H9 (cell line): Measurements from ENCODE around the gene RSBN1. TPM values are rescaled to one million over a fixed set of nuclear protein-coding genes. Genes with fewer than 3 reads are reported as not detected.

Experiments
- DNase-seq: peaks from one replicate; pipeline ENCODE4 v3.0.0-alpha.2; 2017
- H2AFZ ChIP-seq: one replicate; pipeline ENCODE4 v1.6.1; 2013; ENCODE audit warnings: mild to moderate bottlenecking, low read length, control low read depth, moderate library complexity
- H2AK5ac ChIP-seq: 2 replicates; pipeline ENCODE4 v1.6.1; 2013; ENCODE audit warnings: low read length, control low read depth, mixed read lengths; ENCODE audit not compliant: insufficient read length
- H2BK120ac ChIP-seq: one replicate; pipeline ENCODE4 v1.6.1; 2013; ENCODE audit warnings: low read depth, mild to moderate bottlenecking, low read length, control low read depth, inconsistent platforms; ENCODE audit not compliant: poor library complexity, severe bottlenecking
- H2BK12ac ChIP-seq: 2 replicates; pipeline ENCODE4 v1.6.1; 2013; ENCODE audit warnings: low read length, control low read depth, mixed read lengths, low read depth; ENCODE audit not compliant: insufficient read length
- H2BK15ac ChIP-seq: 2 replicates; pipeline ENCODE4 v1.6.1; 2013; ENCODE audit warnings: low read depth, low read length, control low read depth
- H2BK20ac ChIP-seq: one replicate; pipeline ENCODE4 v1.6.1; 2013; ENCODE audit warnings: low read depth, mild to moderate bottlenecking, low read length, control low read depth, inconsistent platforms; ENCODE audit not compliant: poor library complexity, severe bottlenecking
- H2BK5ac ChIP-seq: 2 replicates; pipeline ENCODE4 v1.6.1; 2013; ENCODE audit warnings: low read length, control low read depth, mixed read lengths; ENCODE audit not compliant: insufficient read length
- H3K14ac ChIP-seq: 2 replicates; pipeline ENCODE4 v1.6.1; 2013; ENCODE audit warnings: low read length, control low read depth; ENCODE audit not compliant: insufficient read depth
- H3K18ac ChIP-seq: 2 replicates; pipeline ENCODE4 v1.6.1; 2013; ENCODE audit warnings: low read depth, mild to moderate bottlenecking, mixed read lengths, low read length, control low read depth; ENCODE audit not compliant: insufficient read length
- H3K23ac ChIP-seq: 2 replicates; pipeline ENCODE4 v1.6.1; 2013; ENCODE audit warnings: low read length, control low read depth, mixed read lengths, low read depth; ENCODE audit not compliant: insufficient read length
- H3K23me2 ChIP-seq: 2 replicates; pipeline ENCODE4 v1.6.1; 2013; ENCODE audit warnings: low read depth, mild to moderate bottlenecking, mixed read lengths, low read length, control low read depth; ENCODE audit not compliant: insufficient read length, poor library complexity, severe bottlenecking
- H3K27ac ChIP-seq: 2 replicates; pipeline ENCODE4 v1.5.1; 2013; ENCODE audit warnings: low read length, control low read depth, mixed read lengths, low read depth; ENCODE audit not compliant: insufficient read length
- H3K27me3 ChIP-seq: 2 replicates; pipeline ENCODE4 v1.6.1; 2013; ENCODE audit warnings: low read length, control low read depth, inconsistent platforms; ENCODE audit not compliant: insufficient read depth
- H3K4ac ChIP-seq: 2 replicates; pipeline ENCODE4 v1.6.1; 2013; ENCODE audit warnings: low read depth, mild to moderate bottlenecking, control low read depth, inconsistent platforms, low read length, moderate library complexity
- H3K4me1 ChIP-seq: 2 replicates; pipeline ENCODE4 v1.6.1; 2013; ENCODE audit warnings: low read length, control low read depth, inconsistent platforms; ENCODE audit not compliant: insufficient read depth
- H3K4me2 ChIP-seq: 2 replicates; pipeline ENCODE4 v1.6.1; 2013; ENCODE audit warnings: low read length, control low read depth, mixed read lengths; ENCODE audit not compliant: insufficient read length, insufficient read depth
- H3K56ac ChIP-seq: 2 replicates; pipeline ENCODE4 v1.6.1; 2013; ENCODE audit warnings: low read depth, mild to moderate bottlenecking, mixed read lengths, low read length, control low read depth; ENCODE audit not compliant: insufficient read length
- H3K79me1 ChIP-seq: 2 replicates; pipeline ENCODE4 v1.6.1; 2013; ENCODE audit warnings: low read depth, mild to moderate bottlenecking, moderate library complexity, low read length, control low read depth, inconsistent platforms; ENCODE audit not compliant: insufficient read depth, poor library complexity, severe bottlenecking
- H3K79me2 ChIP-seq: 2 replicates; pipeline ENCODE4 v1.6.1; 2013; ENCODE audit warnings: low read length, control low read depth, inconsistent platforms; ENCODE audit not compliant: insufficient read depth
- H3K9ac ChIP-seq: 2 replicates; pipeline ENCODE4 v1.6.1; 2013; ENCODE audit warnings: low read length, control low read depth, mixed read lengths; ENCODE audit not compliant: insufficient read length; ENCODE audit errors: extremely low read depth
- H3K9me3 ChIP-seq: one replicate; pipeline ENCODE4 v1.6.1; 2013; ENCODE audit warnings: low read depth, low read length, inconsistent platforms; ENCODE audit not compliant: control insufficient read depth
- H3T11ph ChIP-seq: one replicate; pipeline ENCODE4 v1.6.1; 2013; ENCODE audit warnings: mild to moderate bottlenecking, low read length, control low read depth, inconsistent platforms
- H4K20me1 ChIP-seq: one replicate; pipeline ENCODE4 v1.6.1; 2013; ENCODE audit not compliant: control insufficient read depth, insufficient read length, insufficient read depth
- H4K5ac ChIP-seq: 2 replicates; pipeline ENCODE4 v1.6.1; 2013; ENCODE audit warnings: low read depth, mild to moderate bottlenecking, mixed read lengths, low read length, control low read depth; ENCODE audit not compliant: insufficient read length
- H4K8ac ChIP-seq: replicated peaks from 2 replicates; pipeline ENCODE4 v1.6.1; 2013; ENCODE audit warnings: low read length, control low read depth, mixed read lengths, low read depth; ENCODE audit not compliant: insufficient read length
- H4K91ac ChIP-seq: 2 replicates; pipeline ENCODE4 v1.6.1; 2013; ENCODE audit warnings: low read depth, mild to moderate bottlenecking, moderate library complexity, mixed read lengths, low read length, control low read depth; ENCODE audit not compliant: insufficient read length
- H3K27ac Mint-ChIP-seq, 3 experiments: 2 replicates in 2 of 3; 3 replicates in 1 of 3; pipeline ENCODE4 v1.8.0; 2020 to 2021; ENCODE audit warnings: mixed read lengths in 3 of 3, mild to moderate bottlenecking in 1 of 3, moderate library complexity in 1 of 3
- H3K27me3 Mint-ChIP-seq: 2 replicates; pipeline ENCODE4 v1.8.0; 2021; ENCODE audit warnings: low read depth, mild to moderate bottlenecking, moderate library complexity, mixed read lengths
- H3K36me3 Mint-ChIP-seq, 3 experiments: 2 replicates in 2 of 3; 3 replicates in 1 of 3; pipeline ENCODE4 v1.8.0; 2020 to 2021; ENCODE audit warnings: low read depth in 3 of 3, mixed read lengths in 3 of 3; ENCODE audit not compliant: insufficient read depth in 1 of 3
- H3K4me1 Mint-ChIP-seq, 2 experiments: 2 replicates each; pipeline ENCODE4 v1.8.0; 2020; ENCODE audit warnings: mixed read lengths in 2 of 2
- H3K4me3 Mint-ChIP-seq, 2 experiments: 2 replicates in 1 of 2; 3 replicates in 1 of 2; pipeline ENCODE4 v1.8.0; 2020 to 2021; ENCODE audit warnings: mild to moderate bottlenecking in 2 of 2, mixed read lengths in 2 of 2, moderate library complexity in 1 of 2
- H3K9me3 Mint-ChIP-seq, 2 experiments: 2 replicates in 1 of 2; 3 replicates in 1 of 2; pipeline ENCODE4 v1.8.0; 2020; ENCODE audit warnings: mild to moderate bottlenecking in 2 of 2, mixed read lengths in 2 of 2, moderate library complexity in 1 of 2
- CTCF ChIP-seq: fragments of 200-600 bp; sonication (generic); conservative IDR thresholded peaks from 3 replicates; pipeline ENCODE4 v1.8.0; 2021; ENCODE audit warnings: antibody characterized with exemption, mild to moderate bottlenecking
- WGBS: extraction: QIAGEN DNeasy Blood & Tissue Kit; methylation state at CpG from one replicate; pipeline ENCODE4 v1.1.7; 2013; ENCODE audit warnings: missing lambda C conversion rate, low lambda C conversion rate, mixed read lengths; ENCODE audit not compliant: insufficient read length; ENCODE audit errors: extremely low coverage; 5-methylcytosine and 5-hydroxymethylcytosine counted together
- total RNA-seq: library from RNA; stranded (reverse); gene quantifications from 2 replicates; pipeline ENCODE4 v1.2.1, GENCODE V29; 2021

RSBN1 gene
- total RNA-seq, 1 experiment from 2014 or later, result 11.0 TPM

GRCh38 chr1:113744114-113744513 lies 68.2 kb downstream of the RSBN1 start:
- peaks cover 4 to 6% of the 10 kb centered on the region in 2 experiments; a peak in 3 of 5 replicates for H3K9me3 Mint-ChIP-seq
- Histone ChIP-seq H3K9me3 (no peaks in the 10 kb centered on the region), H4K20me1 (no peaks in the 10 kb centered on the region), H3K27me3 (no peaks in the 10 kb centered on the region), H3K4me1 (no peaks in the 10 kb centered on the region), H4K8ac (no peak overlapping the region), H3K4ac (no peak overlapping the region), H3K27ac (no peak overlapping the region), H3K56ac (no peak overlapping the region), H2AFZ (no peak overlapping the region), H3K23ac (no peak overlapping the region), H2BK120ac (no peak overlapping the region), H3T11ph (no peak overlapping the region), H2BK15ac (no peak overlapping the region), H3K18ac (no peak overlapping the region), H3K4me2 (no peak overlapping the region), H3K23me2 (no peaks in the 10 kb centered on the region), H4K5ac (no peak overlapping the region), H2AK5ac (no peak overlapping the region), H2BK5ac (no peak overlapping the region), H3K9ac (no peak overlapping the region), H2BK20ac (no peak overlapping the region), H3K79me2 (no peaks in the 10 kb centered on the region), H2BK12ac (no peak overlapping the region), H4K91ac (no peak overlapping the region), H3K79me1 (no peaks in the 10 kb centered on the region), H3K14ac (no peak overlapping the region)
- DNase-seq, result no peak
- no peak overlapping the region; a peak in 1 of 7 replicates for H3K27ac Mint-ChIP-seq
- no peaks in the 10 kb centered on the region for H3K27me3 Mint-ChIP-seq
- TF ChIP-seq CTCF, result no peak
- peaks cover 0 to 7% of the 10 kb centered on the region in 2 experiments; a peak in 2 of 4 replicates for H3K4me1 Mint-ChIP-seq
- no peak overlapping the region for H3K4me3 Mint-ChIP-seq
- H3K36me3 Mint-ChIP-seq, result peaks cover 20 to 35% (median 33%) of the 10 kb centered on the region in 3 experiments
- WGBS, result no CpG with 5 or more reads among the region's 1 CpG
